Measurements from ENCODE around the gene ACOT11.

Gene ACOT11

GRCh38 chr1:54640863-54641836 lies 93.1 kb downstream of the ACOT11 start, which contains the start of gene MROH7:
Gene MROH7, plus strand, starts transcription at chr1:54641786. Its CDS starts 11,141 bp downstream, at chr1:54652927.
- no peaks in the 10 kb centered on the region for H3K36me3 ChIP-seq (ENCODE audit: control insufficient read depth, insufficient read depth, low read length)
- no peak for DNase-seq
- no peaks in the 10 kb centered on the region for H3K27me3 ChIP-seq (replicated peaks; ENCODE audit: control insufficient read depth, insufficient read depth, low read length, poor library complexity, severe bottlenecking)
- H3K4me3 ChIP-seq (ENCODE audit: insufficient read depth, low read depth, low read length, poor library complexity, severe bottlenecking), result no peak within 1 kb of the TSS
- no peaks in the 10 kb centered on the region for H3K9me3 ChIP-seq (ENCODE audit: control insufficient read depth, low read length)
- H3K27ac ChIP-seq (ENCODE audit: insufficient read depth, low read length, poor library complexity, severe bottlenecking), result no peak within 1 kb of the TSS
- no peaks in the 10 kb centered on the region for H3K4me1 ChIP-seq (ENCODE audit: control insufficient read depth, insufficient read depth, low read length, poor library complexity, severe bottlenecking)

GRCh38 chr1:54643736-54644135 lies 95.7 kb downstream of the ACOT11 start:
- Histone ChIP-seq H3K27ac (ENCODE audit: insufficient read depth, low read length, poor library complexity, severe bottlenecking) (no peak overlapping the region), H3K27me3 (replicated peaks; ENCODE audit: control insufficient read depth, insufficient read depth, low read length, poor library complexity, severe bottlenecking) (no peaks in the 10 kb centered on the region), H3K4me3 (ENCODE audit: insufficient read depth, low read depth, low read length, poor library complexity, severe bottlenecking) (no peak overlapping the region), H3K9me3 (ENCODE audit: control insufficient read depth, low read length) (no peaks in the 10 kb centered on the region), H3K36me3 (ENCODE audit: control insufficient read depth, insufficient read depth, low read length) (no peaks in the 10 kb centered on the region), H3K4me1 (ENCODE audit: control insufficient read depth, insufficient read depth, low read length, poor library complexity, severe bottlenecking) (no peaks in the 10 kb centered on the region)
- no peak for DNase-seq

- no peak for DNase-seq
These were observed 98.0 kb downstream of the ACOT11 start for GRCh38 chr1:54645806-54646676.

GRCh38 chr1:54649130-54649898 lies 101.3 kb downstream of the ACOT11 start:
- no peak overlapping the region for H3K4me3 ChIP-seq (ENCODE audit: insufficient read depth, low read depth, low read length, poor library complexity, severe bottlenecking)
- no peaks in the 10 kb centered on the region for H3K27me3 ChIP-seq (replicated peaks; ENCODE audit: control insufficient read depth, insufficient read depth, low read length, poor library complexity, severe bottlenecking)

More at GRCh38 chr1:54645806-54646676, 98.0 kb downstream of the ACOT11 start:
- no peaks in the 10 kb centered on the region for H3K9me3 ChIP-seq (ENCODE audit: control insufficient read depth, low read length)
- no peaks in the 10 kb centered on the region for H3K4me1 ChIP-seq (ENCODE audit: control insufficient read depth, insufficient read depth, low read length, poor library complexity, severe bottlenecking)
- H3K36me3 ChIP-seq (ENCODE audit: control insufficient read depth, insufficient read depth, low read length), result no peaks in the 10 kb centered on the region
- no peak overlapping the region for H3K4me3 ChIP-seq (ENCODE audit: insufficient read depth, low read depth, low read length, poor library complexity, severe bottlenecking)
- H3K27ac ChIP-seq (ENCODE audit: insufficient read depth, low read length, poor library complexity, severe bottlenecking), result no peak overlapping the region
- no peaks in the 10 kb centered on the region for H3K27me3 ChIP-seq (replicated peaks; ENCODE audit: control insufficient read depth, insufficient read depth, low read length, poor library complexity, severe bottlenecking)

GRCh38 chr1:54649921-54650320 lies 101.9 kb downstream of the ACOT11 start:
- H3K9me3 ChIP-seq (ENCODE audit: control insufficient read depth, low read length), result no peaks in the 10 kb centered on the region

More at GRCh38 chr1:54649130-54649898, 101.3 kb downstream of the ACOT11 start:
- Histone ChIP-seq H3K27ac (ENCODE audit: insufficient read depth, low read length, poor library complexity, severe bottlenecking) (no peak overlapping the region), H3K4me1 (ENCODE audit: control insufficient read depth, insufficient read depth, low read length, poor library complexity, severe bottlenecking) (no peaks in the 10 kb centered on the region), H3K9me3 (ENCODE audit: control insufficient read depth, low read length) (no peaks in the 10 kb centered on the region), H3K36me3 (ENCODE audit: control insufficient read depth, insufficient read depth, low read length) (no peaks in the 10 kb centered on the region)
- no peak for DNase-seq

GRCh38 chr1:54650417-54650816 lies 102.4 kb downstream of the ACOT11 start:
- no peaks in the 10 kb centered on the region for H3K36me3 ChIP-seq (ENCODE audit: control insufficient read depth, insufficient read depth, low read length)
- H3K4me1 ChIP-seq (ENCODE audit: control insufficient read depth, insufficient read depth, low read length, poor library complexity, severe bottlenecking), result no peaks in the 10 kb centered on the region
- no peak overlapping the region for H3K4me3 ChIP-seq (ENCODE audit: insufficient read depth, low read depth, low read length, poor library complexity, severe bottlenecking)
- H3K27me3 ChIP-seq (replicated peaks; ENCODE audit: control insufficient read depth, insufficient read depth, low read length, poor library complexity, severe bottlenecking), result no peaks in the 10 kb centered on the region
- no peak for DNase-seq
- no peak overlapping the region for H3K27ac ChIP-seq (ENCODE audit: insufficient read depth, low read length, poor library complexity, severe bottlenecking)
- H3K9me3 ChIP-seq (ENCODE audit: control insufficient read depth, low read length), result no peaks in the 10 kb centered on the region

More at GRCh38 chr1:54649921-54650320, 101.9 kb downstream of the ACOT11 start:
- H3K27me3 ChIP-seq (replicated peaks; ENCODE audit: control insufficient read depth, insufficient read depth, low read length, poor library complexity, severe bottlenecking), result no peaks in the 10 kb centered on the region
- H3K36me3 ChIP-seq (ENCODE audit: control insufficient read depth, insufficient read depth, low read length), result no peaks in the 10 kb centered on the region
- no peak overlapping the region for H3K27ac ChIP-seq (ENCODE audit: insufficient read depth, low read length, poor library complexity, severe bottlenecking)
- no peaks in the 10 kb centered on the region for H3K4me1 ChIP-seq (ENCODE audit: control insufficient read depth, insufficient read depth, low read length, poor library complexity, severe bottlenecking)
- DNase-seq, result no peak
- no peak overlapping the region for H3K4me3 ChIP-seq (ENCODE audit: insufficient read depth, low read depth, low read length, poor library complexity, severe bottlenecking)

- Histone ChIP-seq H3K9me3 (ENCODE audit: control insufficient read depth, low read length) (no peaks in the 10 kb centered on the region), H3K4me1 (ENCODE audit: control insufficient read depth, insufficient read depth, low read length, poor library complexity, severe bottlenecking) (no peaks in the 10 kb centered on the region), H3K27me3 (replicated peaks; ENCODE audit: control insufficient read depth, insufficient read depth, low read length, poor library complexity, severe bottlenecking) (no peaks in the 10 kb centered on the region), H3K4me3 (ENCODE audit: insufficient read depth, low read depth, low read length, poor library complexity, severe bottlenecking) (no peak overlapping the region), H3K27ac (ENCODE audit: insufficient read depth, low read length, poor library complexity, severe bottlenecking) (no peak overlapping the region), H3K36me3 (ENCODE audit: control insufficient read depth, insufficient read depth, low read length) (no peaks in the 10 kb centered on the region)
- no peak for DNase-seq
These were observed 103.6 kb downstream of the ACOT11 start for GRCh38 chr1:54651608-54652007.

- Histone ChIP-seq H3K27ac (ENCODE audit: insufficient read depth, low read length, poor library complexity, severe bottlenecking) (no peak overlapping the region), H3K9me3 (ENCODE audit: control insufficient read depth, low read length) (no peaks in the 10 kb centered on the region), H3K27me3 (replicated peaks; ENCODE audit: control insufficient read depth, insufficient read depth, low read length, poor library complexity, severe bottlenecking) (no peaks in the 10 kb centered on the region), H3K36me3 (ENCODE audit: control insufficient read depth, insufficient read depth, low read length) (no peaks in the 10 kb centered on the region), H3K4me3 (ENCODE audit: insufficient read depth, low read depth, low read length, poor library complexity, severe bottlenecking) (no peak overlapping the region), H3K4me1 (ENCODE audit: control insufficient read depth, insufficient read depth, low read length, poor library complexity, severe bottlenecking) (no peaks in the 10 kb centered on the region)
- DNase-seq, result no peak
These were observed 104.1 kb downstream of the ACOT11 start for GRCh38 chr1:54652168-54652567.

- Histone ChIP-seq H3K4me3 (ENCODE audit: insufficient read depth, low read depth, low read length, poor library complexity, severe bottlenecking) (no peak overlapping the region), H3K36me3 (ENCODE audit: control insufficient read depth, insufficient read depth, low read length) (no peaks in the 10 kb centered on the region), H3K9me3 (ENCODE audit: control insufficient read depth, low read length) (no peaks in the 10 kb centered on the region), H3K27ac (ENCODE audit: insufficient read depth, low read length, poor library complexity, severe bottlenecking) (no peak overlapping the region), H3K4me1 (ENCODE audit: control insufficient read depth, insufficient read depth, low read length, poor library complexity, severe bottlenecking) (no peaks in the 10 kb centered on the region), H3K27me3 (replicated peaks; ENCODE audit: control insufficient read depth, insufficient read depth, low read length, poor library complexity, severe bottlenecking) (no peaks in the 10 kb centered on the region)
- no peak for DNase-seq
These were observed 105.0 kb downstream of the ACOT11 start for GRCh38 chr1:54653036-54653435.

All from effector memory CD4-positive, alpha-beta T cell (primary cell).